Stimulated activated memory B cell treated with anti-CD40 and anti-IgM and Interleukin-4, amounts not matched to agents 10 μg/mL and 1 μg/mL and 100 μg/mL, for 72 hours (primary cell): ENCODE measurements around the gene HOXA3.

ENCODE experiments used
- ATAC-seq: fragments of 150-1000 bp; cut with Tn5 transposase; 2 replicates; pipeline ENCODE4 v1.10.0; 2021
- H3K27ac Mint-ChIP-seq: one replicate; pipeline ENCODE4 v1.8.0; 2022; ENCODE audit warnings: mild to moderate bottlenecking, mixed read lengths
- H3K27me3 Mint-ChIP-seq: one replicate; pipeline ENCODE4 v1.8.0; 2022; ENCODE audit warnings: mixed read lengths
- H3K36me3 Mint-ChIP-seq: one replicate; pipeline ENCODE4 v1.8.0; 2022; ENCODE audit warnings: mixed read lengths
- H3K4me1 Mint-ChIP-seq: one replicate; pipeline ENCODE4 v1.8.0; 2022; ENCODE audit warnings: mixed read lengths
- H3K4me3 Mint-ChIP-seq: one replicate; pipeline ENCODE4 v1.8.0; 2022; ENCODE audit warnings: mild to moderate bottlenecking, moderate library complexity, mixed read lengths
- H3K9me3 Mint-ChIP-seq: one replicate; pipeline ENCODE4 v1.8.0; 2022; ENCODE audit warnings: mixed read lengths

The HOXA3 gene

GRCh38 chr7:27108390-27109127 lies 43.8 kb downstream of the HOXA3 start:
- H3K27ac Mint-ChIP-seq = no peak overlapping the region
- peaks cover 26% of the 10 kb centered on the region for H3K27me3 Mint-ChIP-seq
- peaks cover 3% of the 10 kb centered on the region for H3K9me3 Mint-ChIP-seq
- H3K4me3 Mint-ChIP-seq = no peak overlapping the region
- H3K4me1 Mint-ChIP-seq = no peaks in the 10 kb centered on the region
- no peak for ATAC-seq
- H3K36me3 Mint-ChIP-seq = peaks cover 5% of the 10 kb centered on the region

- Mint-ChIP-seq H3K27me3 (peaks cover 35% of the 10 kb centered on the region), H3K36me3 (peaks cover 5% of the 10 kb centered on the region), H3K4me3 (no peak overlapping the region), H3K27ac (no peak overlapping the region), H3K4me1 (peaks cover 6% of the 10 kb centered on the region), H3K9me3 (peaks cover 3% of the 10 kb centered on the region)
- ATAC-seq = no peak
Measured at GRCh38 chr7:27107391-27108381, 44.7 kb downstream of the HOXA3 start.

GRCh38 chr7:27106901-27107240 lies 45.5 kb downstream of the HOXA3 start:
- H3K36me3 Mint-ChIP-seq = peaks cover 6% of the 10 kb centered on the region
- H3K4me1 Mint-ChIP-seq = peaks cover 11% of the 10 kb centered on the region
- no peak overlapping the region for H3K4me3 Mint-ChIP-seq
- peaks cover 3% of the 10 kb centered on the region for H3K9me3 Mint-ChIP-seq
- H3K27me3 Mint-ChIP-seq = peaks cover 43% of the 10 kb centered on the region
- no peak for ATAC-seq
- no peak overlapping the region for H3K27ac Mint-ChIP-seq

GRCh38 chr7:27106181-27106900 lies 46.0 kb downstream of the HOXA3 start:
- ATAC-seq = no peak
- Mint-ChIP-seq H3K9me3 (peaks cover 3% of the 10 kb centered on the region), H3K4me1 (peaks cover 11% of the 10 kb centered on the region), H3K27ac (no peak overlapping the region), H3K27me3 (peaks cover 48% of the 10 kb centered on the region), H3K4me3 (no peak overlapping the region), H3K36me3 (peaks cover 11% of the 10 kb centered on the region)

DNA sequence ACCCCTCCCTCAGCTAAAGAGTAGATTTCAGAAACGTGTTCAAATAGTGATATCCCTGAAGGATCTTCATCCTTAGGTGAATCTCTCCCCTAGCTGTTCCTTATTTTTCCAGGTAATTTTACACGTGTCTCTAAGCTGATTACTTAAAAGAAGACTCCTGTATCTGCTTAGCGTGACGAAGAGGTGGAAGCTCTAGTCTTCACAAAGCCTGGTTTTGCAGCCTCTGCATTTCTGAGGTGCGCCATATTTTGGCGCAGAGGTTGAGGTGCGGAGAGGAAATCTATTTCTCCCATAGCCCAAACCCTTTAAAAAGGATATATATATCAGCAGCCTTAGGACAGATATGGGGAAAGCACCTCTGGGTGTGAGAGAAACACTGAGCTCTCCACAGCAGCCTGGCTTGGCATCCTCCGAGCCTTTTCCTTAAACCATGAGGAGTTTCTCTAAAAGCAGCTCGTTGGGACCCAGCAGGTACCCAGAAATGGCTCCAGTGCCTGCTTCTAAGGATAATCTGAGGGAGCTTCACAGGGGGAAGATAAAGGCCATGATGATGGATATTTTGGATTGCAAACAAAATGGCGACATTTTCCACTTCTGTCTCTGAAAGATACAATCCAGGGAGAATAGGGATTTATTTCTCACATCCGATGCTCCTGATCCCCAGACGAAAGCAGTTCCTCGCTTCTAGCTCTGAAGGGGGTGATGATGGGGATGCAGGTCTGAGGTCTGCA lies 46.9 kb downstream of the HOXA3 start:
- H3K36me3 Mint-ChIP-seq = peaks cover 20% of the 10 kb centered on the region
- H3K4me1 Mint-ChIP-seq = peaks cover 11% of the 10 kb centered on the region
- H3K27ac Mint-ChIP-seq = no peak overlapping the region
- peaks cover 3% of the 10 kb centered on the region for H3K9me3 Mint-ChIP-seq
- ATAC-seq = no peak
- H3K4me3 Mint-ChIP-seq = no peak overlapping the region
- peaks cover 57% of the 10 kb centered on the region for H3K27me3 Mint-ChIP-seq

- Mint-ChIP-seq H3K27me3 (peaks cover 67% of the 10 kb centered on the region), H3K4me3 (no peak overlapping the region), H3K9me3 (peaks cover 3% of the 10 kb centered on the region), H3K27ac (no peak overlapping the region), H3K4me1 (peaks cover 11% of the 10 kb centered on the region), H3K36me3 (peaks cover 29% of the 10 kb centered on the region)
- ATAC-seq = no peak
Measured at GRCh38 chr7:27104341-27105058, 47.9 kb downstream of the HOXA3 start.

GRCh38 chr7:27103489-27104226 lies 48.7 kb downstream of the HOXA3 start:
- peaks cover 37% of the 10 kb centered on the region for H3K36me3 Mint-ChIP-seq
- H3K27ac Mint-ChIP-seq = no peak overlapping the region
- H3K9me3 Mint-ChIP-seq = peaks cover 3% of the 10 kb centered on the region
- ATAC-seq = no peak
- no peak overlapping the region for H3K4me3 Mint-ChIP-seq
- peaks cover 75% of the 10 kb centered on the region for H3K27me3 Mint-ChIP-seq
- H3K4me1 Mint-ChIP-seq = peaks cover 15% of the 10 kb centered on the region

GRCh38 chr7:27102581-27103442 lies 49.6 kb downstream of the HOXA3 start, which contains the start of gene HOXA2:
TSS of gene HOXA2 (minus strand) at chr7:27102683. CDS start at chr7:27102500, 183 bp downstream.
- ATAC-seq = no peak
- Mint-ChIP-seq H3K9me3 (peaks cover 3% of the 10 kb centered on the region), H3K4me3 (peak within 1 kb of the TSS; percentile 34), H3K36me3 (peaks cover 37% of the 10 kb centered on the region), H3K27ac (no peak within 1 kb of the TSS), H3K27me3 (peaks cover 81% of the 10 kb centered on the region), H3K4me1 (peaks cover 23% of the 10 kb centered on the region)

GRCh38 chr7:27101957-27102580 lies 50.3 kb downstream of the HOXA3 start:
- peaks cover 32% of the 10 kb centered on the region for H3K36me3 Mint-ChIP-seq
- peak overlapping the region; percentile 34 for H3K4me3 Mint-ChIP-seq
- ATAC-seq = no peak
- no peaks in the 10 kb centered on the region for H3K9me3 Mint-ChIP-seq
- no peak overlapping the region for H3K27ac Mint-ChIP-seq
- peaks cover 31% of the 10 kb centered on the region for H3K4me1 Mint-ChIP-seq
- H3K27me3 Mint-ChIP-seq = peaks cover 81% of the 10 kb centered on the region

DNA sequence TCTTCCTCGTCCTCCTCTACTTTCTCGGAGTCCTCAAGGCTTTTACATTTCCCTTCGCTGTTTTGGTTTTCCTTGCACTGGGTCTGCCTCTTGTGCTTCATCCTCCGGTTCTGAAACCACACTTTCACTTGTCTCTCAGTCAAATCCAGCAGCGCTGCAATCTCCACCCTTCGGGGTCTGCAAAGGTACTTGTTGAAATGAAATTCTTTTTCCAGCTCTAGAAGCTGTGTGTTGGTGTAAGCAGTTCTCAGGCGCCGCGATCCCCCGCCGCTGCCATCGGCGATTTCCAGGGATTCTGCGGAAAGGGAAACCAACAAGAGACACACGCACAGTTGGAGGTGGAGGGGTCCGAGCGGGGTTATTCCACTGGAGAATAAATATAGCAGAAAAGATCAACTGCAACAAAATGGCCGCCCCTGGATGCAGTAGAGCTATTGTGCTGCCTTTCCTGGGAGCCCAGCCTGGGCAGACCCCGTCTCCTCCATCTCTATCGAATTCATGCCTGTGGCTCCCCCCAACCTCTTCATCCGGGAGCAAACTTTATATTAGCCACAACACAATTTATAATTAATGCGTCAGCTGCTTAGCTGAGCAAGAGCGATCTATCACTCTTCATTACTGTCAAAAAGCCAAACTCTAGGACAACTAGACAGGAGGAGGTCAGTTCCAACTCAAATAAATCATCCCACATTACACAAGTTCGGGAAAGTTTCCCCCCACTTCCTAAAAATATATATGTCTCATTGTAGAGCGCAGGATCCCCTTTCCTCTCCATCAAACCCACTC lies 51.0 kb downstream of the HOXA3 start:
- H3K36me3 Mint-ChIP-seq = peaks cover 32% of the 10 kb centered on the region
- no peaks in the 10 kb centered on the region for H3K9me3 Mint-ChIP-seq
- H3K4me3 Mint-ChIP-seq = no peak overlapping the region
- peaks cover 34% of the 10 kb centered on the region for H3K4me1 Mint-ChIP-seq
- H3K27ac Mint-ChIP-seq = no peak overlapping the region
- ATAC-seq = no peak
- peaks cover 83% of the 10 kb centered on the region for H3K27me3 Mint-ChIP-seq

DNA sequence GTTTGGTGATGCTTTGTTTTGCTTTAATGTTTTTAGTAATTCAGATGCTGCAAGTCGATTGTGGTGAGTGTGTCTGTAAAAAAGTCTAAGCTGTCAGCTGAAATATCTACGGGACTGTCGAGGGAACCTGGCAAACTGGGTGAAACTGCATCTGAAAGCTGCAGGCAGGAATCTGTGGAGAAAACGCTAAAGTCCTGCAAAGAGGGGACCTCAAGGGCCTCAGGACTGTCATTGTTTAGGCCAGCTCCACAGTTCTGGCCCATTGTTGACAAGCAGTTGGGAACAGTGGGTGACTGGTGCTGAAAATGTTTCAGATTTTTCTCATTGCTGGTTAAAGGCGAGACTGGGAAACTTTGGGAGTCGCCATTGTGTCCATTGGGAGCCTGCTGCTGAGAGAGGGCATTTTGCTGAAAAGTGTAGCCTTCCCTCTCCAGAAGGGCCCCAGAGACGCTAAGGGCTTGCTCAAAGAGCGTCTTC lies 51.7 kb downstream of the HOXA3 start:
- Mint-ChIP-seq H3K27me3 (peaks cover 83% of the 10 kb centered on the region), H3K36me3 (peaks cover 32% of the 10 kb centered on the region), H3K9me3 (no peaks in the 10 kb centered on the region), H3K4me1 (peaks cover 35% of the 10 kb centered on the region), H3K4me3 (no peak overlapping the region), H3K27ac (no peak overlapping the region)
- ATAC-seq = no peak
